ENCODE results near the gene FCF1. TPM values are rescaled to one million over a fixed set of nuclear protein-coding genes. Genes with fewer than 3 reads are reported as not detected.

Gene FCF1
- total and polyA plus RNA-seq, 7 donors: 11.0 to 57.4 (median 30.3) TPM

- H3K27me3 ChIP-seq (ENCODE audit: insufficient read depth in 3 of 3, low read length in 2 of 3): no peaks in the 10 kb centered on the region
- no peak overlapping the region for H3K4me3 ChIP-seq
- intact Hi-C loops (cut with DNase I): no loop called here
- no peaks in the 10 kb centered on the region for H3K9me3 ChIP-seq
- no peak for TF ChIP-seq CTCF (IDR thresholded peaks at IDR 0.05)
- H3K4me1 ChIP-seq: no peaks in the 10 kb centered on the region
- ATAC-seq (no peak), DNase-seq (no peak)
- no peak overlapping the region for H3K27ac ChIP-seq
- WGBS, 3 donors: 90 to 93% (median 93%) methylated on average over 2 of the region's 2 CpGs
- peaks cover 4 to 59% of the 10 kb centered on the region in 2 donors for H3K36me3 ChIP-seq (ENCODE audit: insufficient read depth in 1 of 2, low read depth in 1 of 2)
Observed at GRCh38 chr14:74685056-74685455, 27.9 kb upstream of the FCF1 start.

GRCh38 chr14:74685921-74686678 is 26.8 kb upstream of the FCF1 start:
- WGBS, 3 donors: 86 to 91% (median 87%) methylated on average over 3 of the region's 3 CpGs
- no peak overlapping the region for H3K27ac ChIP-seq

GRCh38 chr14:74691456-74691855 is 21.5 kb upstream of the FCF1 start:
- Histone ChIP-seq H3K27me3 (ENCODE audit: insufficient read depth in 3 of 3, low read length in 2 of 3) (no peaks in the 10 kb centered on the region), H3K4me3 (no peak overlapping the region), H3K36me3 (ENCODE audit: insufficient read depth in 1 of 2, low read depth in 1 of 2) (peaks cover 0 to 39% of the 10 kb centered on the region in 2 donors), H3K4me1 (peaks cover 28% of the 10 kb centered on the region), H3K27ac (no peak overlapping the region), H3K9me3 (no peaks in the 10 kb centered on the region)
- no peak for TF ChIP-seq CTCF (IDR thresholded peaks at IDR 0.05)
- 65 to 81% (median 65%) methylated on average over 2 of the region's 2 CpGs for WGBS, 3 donors
- ATAC-seq (peak in 1 of 4 donors; percentile 41), DNase-seq (no peak)
- intact Hi-C loops (cut with DNase I): no loop called here

More at GRCh38 chr14:74685921-74686678, 26.8 kb upstream of the FCF1 start:
- Histone ChIP-seq H3K4me3 (no peak overlapping the region), H3K36me3 (ENCODE audit: insufficient read depth in 1 of 2, low read depth in 1 of 2) (peaks cover 4 to 70% of the 10 kb centered on the region in 2 donors), H3K9me3 (no peaks in the 10 kb centered on the region), H3K27me3 (ENCODE audit: insufficient read depth in 3 of 3, low read length in 2 of 3) (no peaks in the 10 kb centered on the region), H3K4me1 (peaks cover 8% of the 10 kb centered on the region)
- DNase-seq: no peak
- intact Hi-C loops (cut with DNase I): no loop called here
- ATAC-seq: no peak
- no peak for TF ChIP-seq CTCF (IDR thresholded peaks at IDR 0.05)

- H3K36me3 ChIP-seq (ENCODE audit: insufficient read depth in 1 of 2, low read depth in 1 of 2): peaks cover 0 to 33% of the 10 kb centered on the region in 2 donors
- 98% methylated on average over 3 of the region's 3 CpGs for WGBS, 3 donors
- no peak for TF ChIP-seq CTCF (IDR thresholded peaks at IDR 0.05)
- intact Hi-C loops (cut with DNase I): no loop called here
- no peak overlapping the region for H3K27ac ChIP-seq
- DNase-seq (no peak), ATAC-seq (no peak)
- H3K4me1 ChIP-seq: peaks cover 28% of the 10 kb centered on the region
- H3K4me3 ChIP-seq: no peak overlapping the region
- no peaks in the 10 kb centered on the region for H3K27me3 ChIP-seq (ENCODE audit: insufficient read depth in 3 of 3, low read length in 2 of 3)
- no peaks in the 10 kb centered on the region for H3K9me3 ChIP-seq
Observed at GRCh38 chr14:74693191-74693590, 19.8 kb upstream of the FCF1 start.
